Stimulated activated CD4-positive, alpha-beta T cell treated with anti-CD3 and anti-CD28 coated beads, Interleukin-12 subunit alpha, Interleukin-12 subunit beta, amount 100 ng/mL, for 24 hours (primary cell): Measurements from ENCODE around the gene SAMD14.

Source experiments
- DNase-seq, 2 experiments: peaks; one replicate each; pipeline ENCODE4 v3.0.0-alpha.2; 2020; ENCODE audit warnings: low read depth in 2 of 2

The SAMD14 gene

GRCh38 chr17:50113624-50114320 is 16.2 kb downstream of the SAMD14 start:
- no peak for DNase-seq

GRCh38 chr17:50112694-50113093 is 17.3 kb downstream of the SAMD14 start:
- DNase-seq = no peak

- DNase-seq = no peak
Measured at GRCh38 chr17:50111673-50112655, 18.0 kb downstream of the SAMD14 start.

- no peak for DNase-seq
Measured at GRCh38 chr17:50110591-50111349, 19.2 kb downstream of the SAMD14 start.

GRCh38 chr17:50109785-50110184 is 20.2 kb downstream of the SAMD14 start:
- no peak for DNase-seq

GRCh38 chr17:50109207-50109606 is 20.8 kb downstream of the SAMD14 start:
- DNase-seq = no peak

GRCh38 chr17:50108556-50108955 is 21.4 kb downstream of the SAMD14 start:
- DNase-seq = no peak

- DNase-seq = no peak
Measured at GRCh38 chr17:50107790-50108414, 22.1 kb downstream of the SAMD14 start.

- no peak for DNase-seq
Measured at GRCh38 chr17:50106393-50107131, 23.4 kb downstream of the SAMD14 start.

- DNase-seq = no peak
Measured at GRCh38 chr17:50105811-50106210, 24.1 kb downstream of the SAMD14 start.

- DNase-seq = no peak
Measured at GRCh38 chr17:50103941-50104340, 26.0 kb downstream of the SAMD14 start.

GRCh38 chr17:50103252-50103651 is 26.7 kb downstream of the SAMD14 start:
- DNase-seq = no peak

- DNase-seq = no peak
Measured at GRCh38 chr17:50102164-50102991, 27.6 kb downstream of the SAMD14 start.

- DNase-seq = no peak
Measured at GRCh38 chr17:50101346-50102163, 28.4 kb downstream of the SAMD14 start.

GRCh38 chr17:50100921-50101345 is 29.0 kb downstream of the SAMD14 start:
- DNase-seq = no peak

- no peak for DNase-seq
Measured at GRCh38 chr17:50100480-50100883, 29.5 kb downstream of the SAMD14 start.

GRCh38 chr17:50099003-50099402 is 31.0 kb downstream of the SAMD14 start:
- DNase-seq = no peak

GRCh38 chr17:50098583-50098982 is 31.4 kb downstream of the SAMD14 start:
- DNase-seq = no peak

GRCh38 chr17:50097926-50098325 is 32.0 kb downstream of the SAMD14 start:
- no peak for DNase-seq
